ENCODE data around the gene PALB2.

The PALB2 gene

GRCh38 chr16:23609929-23610328 is 31.2 kb downstream of the PALB2 start:
- H3K4me3 ChIP-seq (ENCODE audit: low read depth, low read length) = no peak overlapping the region
- TF ChIP-seq, protein P1, sequence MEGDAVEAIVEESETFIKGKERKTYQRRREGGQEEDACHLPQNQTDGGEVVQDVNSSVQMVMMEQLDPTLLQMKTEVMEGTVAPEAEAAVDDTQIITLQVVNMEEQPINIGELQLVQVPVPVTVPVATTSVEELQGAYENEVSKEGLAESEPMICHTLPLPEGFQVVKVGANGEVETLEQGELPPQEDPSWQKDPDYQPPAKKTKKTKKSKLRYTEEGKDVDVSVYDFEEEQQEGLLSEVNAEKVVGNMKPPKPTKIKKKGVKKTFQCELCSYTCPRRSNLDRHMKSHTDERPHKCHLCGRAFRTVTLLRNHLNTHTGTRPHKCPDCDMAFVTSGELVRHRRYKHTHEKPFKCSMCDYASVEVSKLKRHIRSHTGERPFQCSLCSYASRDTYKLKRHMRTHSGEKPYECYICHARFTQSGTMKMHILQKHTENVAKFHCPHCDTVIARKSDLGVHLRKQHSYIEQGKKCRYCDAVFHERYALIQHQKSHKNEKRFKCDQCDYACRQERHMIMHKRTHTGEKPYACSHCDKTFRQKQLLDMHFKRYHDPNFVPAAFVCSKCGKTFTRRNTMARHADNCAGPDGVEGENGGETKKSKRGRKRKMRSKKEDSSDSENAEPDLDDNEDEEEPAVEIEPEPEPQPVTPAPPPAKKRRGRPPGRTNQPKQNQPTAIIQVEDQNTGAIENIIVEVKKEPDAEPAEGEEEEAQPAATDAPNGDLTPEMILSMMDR (IDR thresholded peaks at IDR 0.05; ENCODE audit: low read depth, low read length) = no peak

GRCh38 chr16:23608194-23608593 is 32.9 kb downstream of the PALB2 start:
- TF ChIP-seq, protein P1 (IDR thresholded peaks at IDR 0.05; ENCODE audit: low read depth, low read length) = no peak

GRCh38 chr16:23607726-23608125 is 33.4 kb downstream of the PALB2 start:
- TF ChIP-seq, protein P1 (IDR thresholded peaks at IDR 0.05; ENCODE audit: low read depth, low read length) = no peak
- H3K4me3 ChIP-seq (ENCODE audit: low read depth, low read length) = no peak overlapping the region

More at GRCh38 chr16:23608194-23608593, 32.9 kb downstream of the PALB2 start:
- H3K4me3 ChIP-seq (ENCODE audit: low read depth, low read length) = no peak overlapping the region

- TF ChIP-seq, protein P1 (IDR thresholded peaks at IDR 0.05; ENCODE audit: low read depth, low read length) = no peak
- H3K4me3 ChIP-seq (ENCODE audit: low read depth, low read length) = no peak overlapping the region
These were observed 43.9 kb downstream of the PALB2 start for GRCh38 chr16:23597003-23597756.

DNA sequence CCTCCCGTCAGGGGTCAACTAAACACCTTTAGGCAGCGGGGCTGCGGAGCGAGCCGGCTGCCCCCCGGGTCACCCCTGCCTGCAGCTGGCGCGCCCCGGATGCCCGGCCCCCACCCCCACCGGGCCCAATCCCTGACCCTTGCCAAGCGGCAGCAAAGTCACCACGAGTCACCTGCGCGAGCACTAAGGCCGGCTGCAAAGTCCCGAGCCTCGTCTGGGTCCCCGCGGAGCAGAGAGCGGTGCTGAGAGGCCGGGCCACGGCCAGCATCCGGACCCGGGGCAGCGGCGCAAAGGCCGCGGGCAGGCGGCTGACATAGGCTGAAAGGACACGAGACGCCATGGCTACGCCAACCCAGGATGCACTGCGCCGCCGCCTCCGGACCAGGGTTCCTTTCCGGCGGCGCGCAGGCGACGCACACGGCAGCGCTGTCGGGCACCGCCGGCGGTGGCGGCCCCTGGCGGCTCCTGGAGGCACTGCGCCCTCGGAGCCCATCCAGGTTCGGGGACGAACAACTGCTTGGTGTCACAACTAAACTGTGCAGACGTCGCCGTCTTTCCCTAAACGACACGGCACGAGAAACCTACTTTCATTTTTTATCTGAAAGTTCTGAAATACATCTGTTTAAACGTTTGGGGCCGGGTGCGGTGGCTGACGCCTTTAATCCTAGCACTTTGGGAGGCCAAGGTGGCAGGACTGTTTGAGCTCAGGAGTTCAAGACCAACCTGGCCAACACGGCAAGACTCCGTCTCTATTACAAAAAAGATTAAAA is 45.0 kb downstream of the PALB2 start, which contains the start of gene NDUFAB1:
Gene NDUFAB1, minus strand, starts transcription at position 366 of the 770 bp plus-strand sequence. Its CDS starts 26 bp downstream, at position 340.
- H3K4me3 ChIP-seq (ENCODE audit: low read depth, low read length) = peak within 1 kb of the TSS; percentile 99
- TF ChIP-seq, protein P1 (IDR thresholded peaks at IDR 0.05; ENCODE audit: low read depth, low read length) = peak; percentile 99

DNA sequence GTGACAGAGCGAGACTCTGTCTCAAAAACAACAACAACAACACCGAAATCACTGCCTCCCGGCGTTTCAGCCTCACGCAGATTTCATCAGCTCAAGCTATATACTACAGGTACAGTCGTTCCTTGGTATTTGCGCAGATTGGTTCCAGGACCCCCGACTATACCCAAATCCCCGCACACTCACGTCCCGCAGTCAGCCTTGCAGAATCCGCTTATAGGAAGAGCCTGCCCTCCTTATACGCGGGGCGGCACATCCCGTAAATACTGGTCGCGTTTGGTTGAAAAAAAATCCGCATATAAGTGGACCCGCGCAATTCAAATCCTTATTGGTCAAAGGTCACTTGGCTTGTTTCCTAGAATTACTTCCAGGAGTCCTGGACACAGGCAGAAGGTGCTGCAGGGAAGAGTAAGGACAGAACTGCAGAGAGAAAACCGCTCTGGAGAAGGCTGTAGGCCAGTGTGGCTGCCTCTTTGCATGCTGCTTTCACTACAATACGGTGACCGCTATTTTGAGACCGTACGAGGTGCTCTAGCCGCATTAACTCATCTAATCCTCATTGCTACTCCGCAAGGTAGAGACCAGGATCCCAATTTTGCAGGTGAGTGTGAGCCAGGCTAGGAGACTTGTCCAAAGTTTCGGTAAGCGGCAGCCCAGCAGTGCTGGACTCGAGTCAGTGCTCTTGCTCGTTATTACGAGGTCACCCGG is 45.7 kb downstream of the PALB2 start:
- peak overlapping the region; percentile 99 for H3K4me3 ChIP-seq (ENCODE audit: low read depth, low read length)
- TF ChIP-seq, protein P1 (IDR thresholded peaks at IDR 0.05; ENCODE audit: low read depth, low read length) = no peak
